Right hindlimb (tissue), 1 donor: Measurements from ENCODE around the gene EDN1.
"Not testable (repeated sequence)": the region's sequence is repeated elsewhere in the genome, so short reads cannot be mapped to it uniquely, and the experiment has no call there.

Experiments used
- DNase-seq: peaks from one replicate; pipeline ENCODE4 v3.0.0-alpha.2; 2018

EDN1 gene

DNA sequence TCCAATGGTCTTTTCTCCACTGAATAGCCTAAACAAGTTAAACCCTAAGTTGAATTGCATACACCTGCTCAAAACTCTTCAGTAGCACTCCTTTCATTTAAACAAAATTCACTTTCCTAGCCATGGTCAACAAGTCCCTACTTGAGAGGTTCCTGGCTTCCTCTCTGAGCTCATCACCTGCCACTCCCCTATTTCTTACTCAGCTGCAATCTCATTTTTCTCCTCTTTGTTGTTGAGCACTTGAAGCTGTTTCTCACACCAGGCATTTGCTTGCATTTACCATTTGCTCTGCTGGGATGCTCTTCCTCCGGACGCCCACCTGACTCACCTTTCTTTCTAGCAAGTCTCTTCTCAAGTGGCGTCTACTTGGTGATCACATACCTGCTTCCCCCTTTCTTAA lies 38.5 kb downstream of the EDN1 start:
- DNase-seq: no peak

- DNase-seq: no peak
Measured at GRCh38 chr6:12331474-12331873, 41.3 kb downstream of the EDN1 start.

- no peak for DNase-seq
Measured at GRCh38 chr6:12331951-12332749, 42.0 kb downstream of the EDN1 start.

GRCh38 chr6:12332750-12333079 lies 42.6 kb downstream of the EDN1 start:
- not testable (repeated sequence) for DNase-seq

GRCh38 chr6:12333128-12333527 lies 43.0 kb downstream of the EDN1 start:
- no peak for DNase-seq

GRCh38 chr6:12334526-12335130 lies 44.5 kb downstream of the EDN1 start:
- no peak for DNase-seq

DNA sequence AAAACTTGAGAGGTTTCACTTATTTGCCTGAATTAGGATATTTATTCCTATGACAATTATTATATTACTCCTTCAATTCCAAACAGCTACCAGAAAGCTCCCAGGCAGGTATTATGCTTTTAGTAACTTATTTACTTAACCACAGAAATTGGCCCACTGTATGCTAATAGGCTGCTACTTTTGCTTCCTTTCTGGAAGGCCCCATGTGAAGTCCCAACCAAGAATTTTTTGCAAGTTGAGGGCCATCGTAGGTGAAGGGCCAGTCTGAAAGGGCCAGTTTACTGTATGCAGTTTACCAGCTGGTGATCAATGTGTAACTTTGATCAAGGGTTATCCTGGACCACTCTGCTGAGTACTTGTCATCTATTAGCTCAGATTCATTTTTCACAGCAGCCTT lies 45.0 kb downstream of the EDN1 start:
- no peak for DNase-seq

DNA sequence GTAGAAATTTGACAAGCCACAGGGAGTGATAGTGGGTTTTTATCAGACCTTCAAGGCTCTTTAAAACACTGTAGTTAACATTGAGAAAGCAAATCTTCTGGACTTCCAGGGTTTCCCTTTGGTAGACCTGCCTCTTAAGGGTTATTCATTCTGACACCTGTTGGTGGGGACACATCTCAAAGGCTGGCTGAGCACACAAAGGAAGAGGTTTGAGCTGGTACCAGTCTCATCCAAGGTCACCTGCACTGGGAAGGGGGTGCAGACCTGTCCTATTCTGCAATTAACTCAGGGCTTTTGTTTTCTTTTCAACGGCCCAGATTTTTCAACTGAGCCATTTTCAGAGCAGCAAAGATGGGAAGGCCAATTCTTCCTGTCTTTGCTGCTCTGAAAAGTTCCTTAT lies 45.6 kb downstream of the EDN1 start:
- no peak for DNase-seq

DNA sequence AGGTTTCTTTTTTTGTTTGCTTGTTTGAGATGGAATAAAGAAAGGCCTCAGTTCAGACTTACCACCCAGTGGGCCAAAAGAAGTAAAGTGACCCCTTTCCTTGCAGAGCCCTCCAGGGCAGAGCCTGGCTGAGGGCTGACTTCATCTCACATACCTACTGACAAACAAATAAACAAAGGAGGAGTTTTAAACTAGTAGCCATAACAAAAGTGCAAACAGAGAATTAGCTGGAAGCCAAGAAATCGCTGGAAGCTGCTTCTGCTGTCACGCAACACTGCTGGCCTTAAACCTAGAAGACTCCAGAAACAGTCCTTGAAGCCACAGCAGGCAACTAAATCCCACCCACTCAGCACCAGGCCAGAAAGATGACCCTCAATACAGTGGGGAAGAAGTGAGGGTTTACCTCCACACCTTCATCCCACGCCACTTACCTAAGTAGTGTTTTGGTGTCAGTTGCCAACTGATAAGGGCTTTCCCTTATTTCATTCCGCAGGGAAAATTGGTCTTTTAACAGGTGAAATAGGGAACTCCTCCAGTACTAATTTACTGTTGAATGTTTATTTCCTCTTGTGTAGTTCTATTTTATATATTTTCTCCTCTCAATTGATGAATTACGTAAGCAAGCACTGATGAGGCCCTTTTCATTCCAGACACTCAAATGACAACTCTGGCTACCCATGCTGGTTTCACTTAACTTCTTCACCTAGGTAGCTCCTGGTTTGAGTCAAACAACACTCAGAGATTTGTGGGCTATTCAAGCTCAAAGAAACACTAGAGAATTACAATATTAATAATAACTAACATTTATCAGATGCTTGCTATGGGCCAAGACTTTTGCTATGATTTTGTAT lies 46.2 kb downstream of the EDN1 start:
- DNase-seq: no peak

GRCh38 chr6:12339022-12339421 lies 48.9 kb downstream of the EDN1 start:
- DNase-seq: no peak

GRCh38 chr6:12339808-12340487 lies 49.8 kb downstream of the EDN1 start:
- DNase-seq: no peak

DNA sequence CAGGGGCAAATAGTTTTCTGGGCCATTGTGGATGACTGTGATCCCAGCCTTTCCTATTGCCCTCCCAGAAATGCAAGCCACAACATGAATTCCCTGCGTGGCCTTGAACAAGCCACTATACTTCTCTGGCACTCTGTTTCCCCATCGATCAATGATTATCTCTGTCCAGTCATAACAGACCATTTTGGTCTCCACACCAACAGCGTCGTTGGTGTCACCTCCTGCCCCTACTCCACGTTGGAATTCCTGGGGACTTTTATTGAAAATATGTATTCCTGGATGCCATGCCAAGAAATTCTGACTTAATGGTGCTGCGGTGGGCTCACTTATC lies 50.3 kb downstream of the EDN1 start:
- no peak for DNase-seq

GRCh38 chr6:12342664-12343063 lies 52.5 kb downstream of the EDN1 start:
- no peak for DNase-seq

- DNase-seq: no peak
Measured at GRCh38 chr6:12343122-12343439, 52.9 kb downstream of the EDN1 start.

DNA sequence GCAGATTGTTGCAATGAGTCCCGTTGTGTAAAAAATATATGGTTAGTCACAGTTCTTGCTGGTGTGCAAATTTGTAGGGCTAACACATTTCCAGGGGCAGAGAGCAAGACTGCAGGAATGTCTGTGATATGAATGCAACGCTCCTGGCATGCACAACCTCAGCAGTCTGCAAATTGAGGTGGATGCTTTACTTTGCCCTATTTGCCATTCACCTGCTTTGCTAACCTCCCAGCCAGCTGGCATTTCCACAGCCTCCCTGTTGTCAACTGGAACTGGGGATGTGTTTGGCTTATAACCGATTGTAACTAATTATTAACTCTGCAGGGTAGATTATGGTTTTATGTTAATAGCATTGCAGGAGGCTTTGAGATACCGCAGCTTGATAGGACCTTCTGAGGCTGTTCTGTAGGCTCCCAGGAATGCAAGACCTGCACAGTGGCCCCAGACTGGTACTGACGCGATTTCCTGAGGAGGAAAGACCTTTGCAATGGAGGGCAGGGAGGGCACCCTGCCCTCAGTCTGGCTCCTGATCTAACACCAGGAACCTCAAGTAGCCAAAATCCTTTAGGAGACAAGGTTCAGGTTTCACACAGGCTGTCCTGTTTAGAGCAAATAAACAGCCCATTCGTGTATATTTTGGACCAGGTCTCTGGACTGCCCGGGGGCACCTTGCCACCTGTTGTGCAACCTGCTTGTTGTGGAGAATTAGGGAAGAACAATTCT lies 53.4 kb downstream of the EDN1 start:
- DNase-seq: no peak

DNA sequence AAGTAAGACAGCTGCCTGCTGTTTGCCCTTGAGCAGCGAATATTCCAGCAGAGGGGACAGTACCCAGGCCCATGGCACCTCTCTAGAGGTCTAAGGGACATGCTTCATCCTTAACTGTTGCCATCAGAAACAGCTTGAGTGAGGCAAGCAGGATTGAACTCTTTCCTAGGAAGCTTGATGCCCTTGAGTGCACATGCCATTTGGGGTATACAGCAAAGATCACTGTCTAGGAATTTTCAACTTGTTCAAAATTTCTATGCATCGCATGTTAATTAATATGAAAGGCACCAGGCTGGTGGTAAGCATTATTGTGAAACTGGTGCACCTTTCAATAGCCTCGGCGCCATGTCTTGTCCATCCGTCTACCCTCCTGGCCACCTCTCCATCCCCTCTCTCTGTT lies 54.1 kb downstream of the EDN1 start:
- DNase-seq: no peak

GRCh38 chr6:12344961-12345693 lies 55.0 kb downstream of the EDN1 start:
- DNase-seq: no peak

- no peak for DNase-seq
Measured at GRCh38 chr6:12345694-12346058, 55.5 kb downstream of the EDN1 start.
